Suprapubic skin (tissue), 3 donors: ENCODE results near the gene ADCY3.

Source experiments
- CTCF ChIP-seq, 2 donors: fragments of 200-600 bp in 1 of 2; fragments of 450-650 bp in 1 of 2; sonication (generic) in 1 of 2; IDR thresholded peaks; one replicate each; pipeline ENCODE4 v1.5.1; 2016 to 2019; ENCODE audit warnings: antibody characterized with exemption in 2 of 2, mild to moderate bottlenecking in 1 of 2, moderate library complexity in 1 of 2
- EP300 ChIP-seq: sonication (generic); formaldehyde crosslinking; IDR thresholded peaks from one replicate; pipeline ENCODE4 v1.6.1; 2017; ENCODE audit warnings: antibody characterized with exemption

GRCh38 chr2:24937236-24937635, 17.2 kb upstream of the ADCY3 start:
- TF ChIP-seq EP300 (no peak), CTCF (IDR thresholded peaks at IDR 0.05) (no peak)
